HG03097 (cell line): ENCODE results near the gene TIE1.

Experiments
- ATAC-seq: cut with Tn5 transposase; IDR thresholded peaks from one replicate; pipeline ENCODE4 v1.9.1; 2021; ENCODE audit not compliant: unreplicated experiment, low FRiP score

TIE1 gene

GRCh38 chr1:43300378-43301094, at the start of gene TIE1:
TSS of gene TIE1 (plus strand) at chr1:43300982. CDS start at chr1:43301072, 90 bp downstream.
- ATAC-seq: no peak

- ATAC-seq: no peak
These were observed 49.8 kb upstream of the TIE1 start for GRCh38 chr1:43251024-43251423.

DNA sequence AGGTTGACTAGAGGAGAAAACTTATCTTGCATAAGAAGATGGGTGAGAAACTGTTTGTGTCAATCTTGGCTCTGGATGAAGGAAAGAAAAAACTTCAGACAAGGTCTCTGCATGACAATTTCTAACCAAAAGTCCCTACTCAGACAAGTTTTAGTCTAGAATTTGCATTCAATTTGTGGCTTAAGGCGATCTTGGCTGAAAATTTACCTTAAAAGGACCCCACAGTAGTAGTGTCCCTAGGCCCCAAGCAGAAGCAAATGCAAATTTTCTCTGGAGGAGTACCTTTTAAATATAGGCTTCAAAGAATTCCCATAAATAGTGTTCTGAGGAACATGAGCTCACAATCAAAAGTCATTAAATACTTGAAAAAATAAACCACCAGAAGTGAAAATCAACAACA, 48.6 kb upstream of the TIE1 start:
- no peak for ATAC-seq

GRCh38 chr1:43253173-43253572, 47.6 kb upstream of the TIE1 start:
- no peak for ATAC-seq

- no peak for ATAC-seq
These were observed 46.9 kb upstream of the TIE1 start for GRCh38 chr1:43253876-43254275.

DNA sequence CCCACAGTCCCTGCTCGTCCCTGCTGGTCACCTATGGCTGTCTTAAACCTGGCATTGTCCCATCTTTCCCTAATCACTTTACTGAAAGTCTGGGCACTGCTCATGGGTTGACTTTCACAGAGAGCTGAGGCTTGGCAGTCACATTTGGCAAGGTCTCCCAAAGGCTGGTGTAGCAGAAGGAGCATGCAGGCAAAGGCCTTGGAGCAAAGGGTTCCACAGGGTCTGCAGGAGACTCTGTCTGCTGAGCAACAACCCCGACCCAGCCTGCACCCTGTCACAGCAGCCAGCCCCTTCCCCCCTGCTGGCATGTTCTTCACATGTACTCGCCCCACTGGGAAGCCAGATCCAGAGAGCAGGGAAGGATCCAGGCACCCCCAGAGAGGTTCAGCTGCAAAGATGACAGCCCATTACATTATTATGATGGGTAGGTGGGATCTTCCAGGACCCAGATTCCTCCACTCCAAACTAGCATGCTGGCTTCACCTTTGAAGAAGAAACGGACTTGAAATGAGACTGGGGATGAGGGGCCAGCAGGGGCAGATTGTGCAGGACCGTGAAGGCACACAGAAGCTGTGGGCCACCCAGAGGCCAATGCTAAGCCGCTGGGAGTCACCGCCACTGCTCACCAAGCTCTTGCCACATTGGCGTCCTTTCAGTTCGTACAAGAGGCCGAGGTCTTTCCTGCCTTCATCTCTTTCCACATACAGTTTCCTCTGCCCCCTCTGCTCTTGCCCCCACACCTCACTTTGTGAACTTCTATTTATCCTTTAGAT, 45.2 kb upstream of the TIE1 start:
- no peak for ATAC-seq

- no peak for ATAC-seq
These were observed 43.9 kb upstream of the TIE1 start for GRCh38 chr1:43256675-43257570.

DNA sequence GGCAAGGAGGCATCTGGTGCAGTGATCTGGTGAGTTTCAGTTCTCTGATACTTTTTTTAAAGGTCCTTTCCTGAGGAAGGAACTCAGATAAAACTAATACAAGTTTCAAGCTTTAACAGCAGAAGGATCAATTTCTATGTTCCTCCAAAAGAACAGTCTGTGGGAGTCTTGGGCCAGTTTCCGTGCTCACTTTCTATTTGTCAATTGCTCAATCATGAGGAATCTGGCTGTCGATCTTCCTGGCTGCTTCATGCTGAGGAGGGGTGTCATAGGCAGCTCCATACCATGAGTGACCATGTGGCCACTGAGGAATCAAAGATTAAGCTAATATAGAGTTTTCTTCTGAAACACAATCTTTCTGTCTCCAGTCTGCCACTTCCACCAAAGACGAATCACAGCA, 42.4 kb upstream of the TIE1 start:
- ATAC-seq: no peak

DNA sequence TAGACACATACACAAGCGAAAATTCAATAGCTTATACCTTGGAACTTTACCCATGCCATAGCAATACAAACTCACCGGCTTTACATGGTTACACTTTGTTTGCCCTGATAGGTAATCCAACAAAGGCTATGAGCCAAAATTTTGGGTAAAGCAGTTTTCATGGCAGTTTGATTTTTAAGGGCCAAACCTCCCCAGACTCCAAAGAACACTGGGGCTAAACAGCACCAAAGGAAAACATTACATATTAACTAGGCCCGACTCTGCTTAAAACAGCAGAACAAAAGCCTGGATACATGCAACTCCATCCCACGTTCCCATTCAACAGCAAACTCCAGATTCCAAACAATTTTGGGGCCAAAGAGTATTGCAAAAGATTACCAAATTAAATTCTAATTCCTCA, 35.4 kb upstream of the TIE1 start:
- no peak for ATAC-seq

DNA sequence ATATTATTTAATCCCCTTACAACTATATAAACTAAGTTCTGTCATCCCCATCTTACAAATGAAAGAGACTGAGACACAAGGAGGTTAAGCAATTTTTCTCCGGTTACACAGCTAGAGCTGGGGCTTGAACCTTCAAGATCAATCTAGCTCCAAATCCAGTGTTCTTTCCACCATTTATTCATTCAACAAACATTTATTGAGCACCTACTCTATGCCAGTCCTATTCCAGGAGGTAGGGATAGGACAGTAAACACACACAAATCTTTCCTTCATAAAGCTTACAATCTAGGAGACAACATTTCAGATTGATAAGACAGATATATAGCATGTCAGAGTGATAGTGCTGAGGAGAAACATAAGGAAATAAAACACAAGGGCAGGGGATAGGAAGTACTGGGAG, 33.9 kb upstream of the TIE1 start:
- ATAC-seq: no peak

- no peak for ATAC-seq
These were observed 33.4 kb upstream of the TIE1 start for GRCh38 chr1:43267291-43267805.

GRCh38 chr1:43267818-43268425, 32.9 kb upstream of the TIE1 start:
- ATAC-seq: no peak

GRCh38 chr1:43269627-43270375, 31.0 kb upstream of the TIE1 start, which contains the start of gene TMEM125:
TSS of gene TMEM125 (plus strand) at chr1:43269983. CDS start at chr1:43272723, 2,740 bp downstream.
- ATAC-seq: no peak

GRCh38 chr1:43270421-43271095, 30.2 kb upstream of the TIE1 start:
- no peak for ATAC-seq

GRCh38 chr1:43271186-43272118, 29.3 kb upstream of the TIE1 start:
- ATAC-seq: no peak

DNA sequence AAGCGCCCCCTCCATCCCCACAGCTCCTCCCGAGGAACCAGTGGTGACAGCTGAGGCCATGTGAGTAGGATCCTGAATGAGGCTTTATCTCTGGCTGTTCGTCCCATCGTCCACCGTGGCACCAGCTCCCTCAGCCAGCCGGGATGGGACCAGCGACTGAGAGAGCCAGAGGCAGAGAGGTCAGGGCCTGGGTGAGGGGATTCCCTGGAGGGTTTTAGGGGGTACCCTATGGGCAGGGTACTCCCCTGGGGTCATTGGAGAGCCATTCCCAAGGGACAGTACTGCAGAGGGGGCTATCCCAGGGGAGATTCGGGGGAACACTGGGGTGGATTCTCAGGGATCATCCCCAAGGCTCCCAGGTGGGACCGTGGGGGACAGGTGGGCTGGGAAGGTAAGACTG, 28.6 kb upstream of the TIE1 start:
- ATAC-seq: no peak

DNA sequence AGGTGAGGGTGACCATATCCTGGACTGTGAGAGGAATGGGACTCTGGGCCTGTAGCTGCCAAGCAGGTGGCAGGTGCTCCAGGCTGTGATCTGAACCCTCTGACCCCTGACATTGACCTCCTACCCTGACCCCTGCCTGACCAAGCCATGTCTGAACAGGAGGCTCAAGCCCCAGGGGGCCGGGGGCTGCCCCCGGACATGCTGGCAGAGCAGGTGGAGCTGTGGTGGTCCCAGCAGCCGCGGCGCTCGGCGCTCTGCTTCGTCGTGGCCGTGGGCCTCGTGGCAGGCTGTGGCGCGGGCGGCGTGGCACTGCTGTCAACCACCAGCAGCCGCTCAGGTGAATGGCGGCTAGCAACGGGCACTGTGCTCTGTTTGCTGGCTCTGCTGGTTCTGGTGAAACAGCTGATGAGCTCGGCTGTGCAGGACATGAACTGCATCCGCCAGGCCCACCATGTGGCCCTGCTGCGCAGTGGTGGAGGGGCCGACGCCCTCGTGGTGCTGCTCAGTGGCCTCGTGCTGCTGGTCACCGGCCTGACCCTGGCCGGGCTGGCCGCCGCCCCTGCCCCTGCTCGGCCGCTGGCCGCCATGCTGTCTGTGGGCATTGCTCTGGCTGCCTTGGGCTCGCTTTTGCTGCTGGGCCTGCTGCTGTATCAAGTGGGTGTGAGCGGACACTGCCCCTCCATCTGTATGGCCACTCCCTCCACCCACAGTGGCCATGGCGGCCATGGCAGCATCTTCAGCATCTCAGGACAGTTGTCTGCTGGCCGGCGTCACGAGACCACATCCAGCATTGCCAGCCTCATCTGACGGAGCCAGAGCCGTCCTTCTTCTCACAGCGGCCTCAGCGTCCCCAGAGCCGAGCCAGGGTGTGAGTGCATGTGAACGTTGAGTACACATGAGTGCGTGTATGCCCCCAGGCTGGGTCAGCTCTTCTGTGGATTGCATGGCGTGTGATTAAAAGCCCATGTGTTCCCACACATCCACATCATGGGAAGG, 27.9 kb upstream of the TIE1 start:
- no peak for ATAC-seq
